ENCODE measurements around the gene PEX12. TPM values are rescaled to one million over a fixed set of nuclear protein-coding genes. Genes with fewer than 3 reads are reported as not detected.

PEX12 gene
- polyA plus RNA-seq, 1 donor (not counting 4 experiments of a cell fraction or from before 2014, with no cell fraction given), result 6.4 TPM

DNA sequence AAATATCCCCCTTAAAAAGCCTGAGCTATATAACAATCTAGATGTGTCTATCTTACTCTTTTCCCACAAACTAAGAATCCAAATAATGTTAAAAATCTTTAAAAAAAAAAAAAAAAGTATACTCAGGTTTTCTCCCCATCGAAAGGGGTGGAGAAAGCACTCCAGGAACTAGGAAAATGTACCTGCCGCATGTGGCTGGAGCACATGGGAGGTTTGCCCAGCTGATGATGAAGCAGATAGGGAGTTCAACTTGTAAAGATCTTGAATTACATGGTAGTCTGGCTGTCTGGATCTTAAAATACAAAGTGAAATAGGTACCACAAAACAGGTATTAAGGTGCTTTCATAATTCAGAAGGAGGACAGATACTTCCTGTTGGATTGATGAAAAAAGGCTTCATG, 9.0 kb downstream of the PEX12 start:
- peaks cover 41% of the 10 kb centered on the region for H3K79me2 ChIP-seq (ENCODE audit: control insufficient read depth, insufficient read depth, low read length)
- dilution Hi-C loops (cut with MboI; ENCODE audit: extremely low pct_ligation_motif_present, low sequenced_read_pairs), result no loop called here
- H3K36me3 ChIP-seq (ENCODE audit: control insufficient read depth in 2 of 2, extremely low read depth in 1 of 2, insufficient read depth in 2 of 2, low read length in 2 of 2), result peaks cover 0 to 3% of the 10 kb centered on the region in 2 experiments
- no peaks in the 10 kb centered on the region for H3K9me1 ChIP-seq (ENCODE audit: control insufficient read depth, extremely low read depth, insufficient read depth, low read length)
- H3K9me3 ChIP-seq (ENCODE audit: control insufficient read depth, low read depth, low read length), result no peaks in the 10 kb centered on the region
- H4K20me1 ChIP-seq (ENCODE audit: control insufficient read depth, extremely low read depth, insufficient read depth, low read length), result no peaks in the 10 kb centered on the region
- peak overlapping the region; percentile 95 for H3K9ac ChIP-seq (ENCODE audit: control insufficient read depth, extremely low read depth, insufficient read depth, low read length)
- TF ChIP-seq, protein P1, sequence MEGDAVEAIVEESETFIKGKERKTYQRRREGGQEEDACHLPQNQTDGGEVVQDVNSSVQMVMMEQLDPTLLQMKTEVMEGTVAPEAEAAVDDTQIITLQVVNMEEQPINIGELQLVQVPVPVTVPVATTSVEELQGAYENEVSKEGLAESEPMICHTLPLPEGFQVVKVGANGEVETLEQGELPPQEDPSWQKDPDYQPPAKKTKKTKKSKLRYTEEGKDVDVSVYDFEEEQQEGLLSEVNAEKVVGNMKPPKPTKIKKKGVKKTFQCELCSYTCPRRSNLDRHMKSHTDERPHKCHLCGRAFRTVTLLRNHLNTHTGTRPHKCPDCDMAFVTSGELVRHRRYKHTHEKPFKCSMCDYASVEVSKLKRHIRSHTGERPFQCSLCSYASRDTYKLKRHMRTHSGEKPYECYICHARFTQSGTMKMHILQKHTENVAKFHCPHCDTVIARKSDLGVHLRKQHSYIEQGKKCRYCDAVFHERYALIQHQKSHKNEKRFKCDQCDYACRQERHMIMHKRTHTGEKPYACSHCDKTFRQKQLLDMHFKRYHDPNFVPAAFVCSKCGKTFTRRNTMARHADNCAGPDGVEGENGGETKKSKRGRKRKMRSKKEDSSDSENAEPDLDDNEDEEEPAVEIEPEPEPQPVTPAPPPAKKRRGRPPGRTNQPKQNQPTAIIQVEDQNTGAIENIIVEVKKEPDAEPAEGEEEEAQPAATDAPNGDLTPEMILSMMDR (optimal IDR thresholded peaks at IDR 0.05 in 1 of 3, IDR thresholded peaks at IDR 0.05 in 1 of 3, conservative IDR thresholded peaks at IDR 0.05 in 1 of 3; ENCODE audit: extremely low read depth in 1 of 3, insufficient read depth in 2 of 3, low read length in 3 of 3), result no peak
- TF ChIP-seq EZH2 (IDR thresholded peaks at IDR 0.05; ENCODE audit: low read length), result no peak
- peak overlapping the region in 2 of 3 experiments; percentile 88 to 91 for H3K4me3 ChIP-seq (ENCODE audit: control insufficient read depth in 2 of 3, extremely low read depth in 1 of 3, insufficient read depth in 2 of 3, low read depth in 1 of 3, low read length in 3 of 3)
- no peak overlapping the region for H2AFZ ChIP-seq (ENCODE audit: control insufficient read depth, low read length)
- FAIRE-seq, result no peak
- H3K27me3 ChIP-seq (ENCODE audit: control insufficient read depth, extremely low read depth, insufficient read depth, low read length), result no peaks in the 10 kb centered on the region
- peaks cover 15% of the 10 kb centered on the region for H3K4me1 ChIP-seq (ENCODE audit: control insufficient read depth, extremely low read depth, insufficient read depth, low read length)
- no peak overlapping the region for H3K27ac ChIP-seq (ENCODE audit: control insufficient read depth, insufficient read depth, low read length)
- DNase-seq (ENCODE audit: low read depth, low spot score), result no peak
- H3K4me2 ChIP-seq (ENCODE audit: control insufficient read depth, extremely low read depth, insufficient read depth, low read depth, low read length), result peak overlapping the region; percentile 70

DNA sequence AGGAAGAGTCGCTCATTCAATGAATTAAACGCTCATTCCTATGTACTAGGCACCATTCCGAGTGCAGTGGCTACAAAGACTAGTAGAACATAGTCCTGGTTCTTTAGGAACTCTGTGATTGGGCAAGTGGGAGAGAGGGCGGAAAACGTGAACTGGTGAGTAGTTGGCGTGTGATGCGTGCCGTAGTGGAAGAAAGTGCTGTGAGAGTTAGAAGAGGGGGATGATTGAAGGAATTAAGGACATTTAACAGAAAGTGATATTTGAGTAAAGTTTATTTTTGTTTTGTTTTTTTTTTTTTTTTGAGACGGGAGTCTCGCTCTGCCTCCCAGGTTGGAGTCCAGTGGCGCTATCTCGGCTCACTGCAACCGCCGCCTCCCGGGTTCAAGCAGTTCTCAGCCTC, 9.8 kb downstream of the PEX12 start:
- H3K79me2 ChIP-seq (ENCODE audit: control insufficient read depth, insufficient read depth, low read length), result peaks cover 41% of the 10 kb centered on the region
- no peaks in the 10 kb centered on the region for H3K27me3 ChIP-seq (ENCODE audit: control insufficient read depth, extremely low read depth, insufficient read depth, low read length)
- no peak for TF ChIP-seq EZH2 (IDR thresholded peaks at IDR 0.05; ENCODE audit: low read length)
- TF ChIP-seq, protein P1 (optimal IDR thresholded peaks at IDR 0.05 in 1 of 3, IDR thresholded peaks at IDR 0.05 in 1 of 3, conservative IDR thresholded peaks at IDR 0.05 in 1 of 3; ENCODE audit: extremely low read depth in 1 of 3, insufficient read depth in 2 of 3, low read length in 3 of 3), result no peak
- peak overlapping the region; percentile 95 for H3K9ac ChIP-seq (ENCODE audit: control insufficient read depth, extremely low read depth, insufficient read depth, low read length)
- dilution Hi-C loops (cut with MboI; ENCODE audit: extremely low pct_ligation_motif_present, low sequenced_read_pairs), result no loop called here
- H4K20me1 ChIP-seq (ENCODE audit: control insufficient read depth, extremely low read depth, insufficient read depth, low read length), result no peaks in the 10 kb centered on the region
- peak overlapping the region; percentile 76 to 91 (median 88) for H3K4me3 ChIP-seq (ENCODE audit: control insufficient read depth in 2 of 3, extremely low read depth in 1 of 3, insufficient read depth in 2 of 3, low read depth in 1 of 3, low read length in 3 of 3)
- no peak for DNase-seq (ENCODE audit: low read depth, low spot score)
- peak overlapping the region; percentile 88 for H2AFZ ChIP-seq (ENCODE audit: control insufficient read depth, low read length)
- peak overlapping the region; percentile 92 for H3K27ac ChIP-seq (ENCODE audit: control insufficient read depth, insufficient read depth, low read length)
- H3K4me2 ChIP-seq (ENCODE audit: control insufficient read depth, extremely low read depth, insufficient read depth, low read depth, low read length), result peak overlapping the region; percentile 70
- H3K36me3 ChIP-seq (ENCODE audit: control insufficient read depth in 2 of 2, extremely low read depth in 1 of 2, insufficient read depth in 2 of 2, low read length in 2 of 2), result peaks cover 0 to 2% of the 10 kb centered on the region in 2 experiments
- peak; percentile 43 for FAIRE-seq
- no peaks in the 10 kb centered on the region for H3K9me1 ChIP-seq (ENCODE audit: control insufficient read depth, extremely low read depth, insufficient read depth, low read length)
- H3K9me3 ChIP-seq (ENCODE audit: control insufficient read depth, low read depth, low read length), result no peaks in the 10 kb centered on the region
- H3K4me1 ChIP-seq (ENCODE audit: control insufficient read depth, extremely low read depth, insufficient read depth, low read length), result peaks cover 15% of the 10 kb centered on the region
